Measurements from ENCODE around the gene ENPP3.
A peak's percentile ranks its signal among the peaks of the same experiment; 100 is the strongest.

The ENPP3 gene

GRCh38 chr6:131636880-131637792 is at the start of gene ENPP3:
Gene ENPP3, plus strand, starts transcription at chr6:131637302. Its CDS starts 83 bp downstream, at chr6:131637385.
- no peak within 1 kb of the TSS for H3K4me3 ChIP-seq (ENCODE audit: low read length)
- TF ChIP-seq, protein P1, sequence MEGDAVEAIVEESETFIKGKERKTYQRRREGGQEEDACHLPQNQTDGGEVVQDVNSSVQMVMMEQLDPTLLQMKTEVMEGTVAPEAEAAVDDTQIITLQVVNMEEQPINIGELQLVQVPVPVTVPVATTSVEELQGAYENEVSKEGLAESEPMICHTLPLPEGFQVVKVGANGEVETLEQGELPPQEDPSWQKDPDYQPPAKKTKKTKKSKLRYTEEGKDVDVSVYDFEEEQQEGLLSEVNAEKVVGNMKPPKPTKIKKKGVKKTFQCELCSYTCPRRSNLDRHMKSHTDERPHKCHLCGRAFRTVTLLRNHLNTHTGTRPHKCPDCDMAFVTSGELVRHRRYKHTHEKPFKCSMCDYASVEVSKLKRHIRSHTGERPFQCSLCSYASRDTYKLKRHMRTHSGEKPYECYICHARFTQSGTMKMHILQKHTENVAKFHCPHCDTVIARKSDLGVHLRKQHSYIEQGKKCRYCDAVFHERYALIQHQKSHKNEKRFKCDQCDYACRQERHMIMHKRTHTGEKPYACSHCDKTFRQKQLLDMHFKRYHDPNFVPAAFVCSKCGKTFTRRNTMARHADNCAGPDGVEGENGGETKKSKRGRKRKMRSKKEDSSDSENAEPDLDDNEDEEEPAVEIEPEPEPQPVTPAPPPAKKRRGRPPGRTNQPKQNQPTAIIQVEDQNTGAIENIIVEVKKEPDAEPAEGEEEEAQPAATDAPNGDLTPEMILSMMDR (conservative IDR thresholded peaks at IDR 0.05; ENCODE audit: low read length), result no peak
- DNase-seq (ENCODE audit: low read depth), result peak; percentile 11

DNA sequence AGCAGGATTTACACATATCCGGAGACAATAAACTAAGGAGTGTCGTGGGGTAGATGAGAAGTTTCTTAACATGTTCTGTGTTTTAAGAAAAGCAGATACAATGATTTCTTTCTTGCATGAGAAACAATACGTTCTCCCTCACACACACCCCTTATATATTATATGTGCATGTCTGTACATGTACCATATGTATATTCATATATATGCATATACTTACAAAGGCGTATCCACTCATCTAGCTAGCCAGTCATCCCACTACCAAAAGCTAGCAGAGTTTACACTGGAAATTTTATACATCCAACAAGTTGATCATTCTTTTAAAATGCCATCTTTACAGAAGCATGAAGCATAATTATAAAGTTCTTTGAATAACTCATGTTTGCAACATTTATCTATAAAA is 49.2 kb upstream of the ENPP3 start:
- DNase-seq (ENCODE audit: low read depth), result no peak
- no peak overlapping the region for H3K4me3 ChIP-seq (ENCODE audit: low read length)
- TF ChIP-seq, protein P1 (conservative IDR thresholded peaks at IDR 0.05; ENCODE audit: low read length), result no peak

GRCh38 chr6:131588643-131589042 is 48.5 kb upstream of the ENPP3 start:
- no peak for DNase-seq (ENCODE audit: low read depth)
- TF ChIP-seq, protein P1 (conservative IDR thresholded peaks at IDR 0.05; ENCODE audit: low read length), result no peak
- no peak overlapping the region for H3K4me3 ChIP-seq (ENCODE audit: low read length)

DNA sequence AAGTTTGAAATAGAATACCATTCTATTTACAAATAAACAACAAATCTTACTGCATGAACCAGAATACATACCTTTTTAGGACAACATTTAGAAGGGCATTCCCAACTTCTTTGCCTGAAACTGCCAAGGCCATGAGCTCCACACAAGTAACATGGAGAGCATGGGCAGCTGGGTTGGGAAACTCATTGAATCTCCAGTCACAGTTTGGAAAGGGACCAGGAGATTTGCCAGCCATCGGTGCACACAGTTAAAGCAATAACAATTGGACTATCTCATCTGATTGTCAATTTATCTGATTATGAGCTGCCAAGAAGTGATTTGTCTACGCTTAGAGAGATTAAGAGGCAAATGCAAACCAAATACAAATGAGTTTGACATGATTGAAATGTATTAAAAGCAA is 44.2 kb upstream of the ENPP3 start:
- no peak overlapping the region for H3K4me3 ChIP-seq (ENCODE audit: low read length)
- TF ChIP-seq, protein P1 (conservative IDR thresholded peaks at IDR 0.05; ENCODE audit: low read length), result no peak
- DNase-seq (ENCODE audit: low read depth), result no peak

GRCh38 chr6:131594074-131594473 is 43.0 kb upstream of the ENPP3 start:
- TF ChIP-seq, protein P1 (conservative IDR thresholded peaks at IDR 0.05; ENCODE audit: low read length), result no peak
- no peak overlapping the region for H3K4me3 ChIP-seq (ENCODE audit: low read length)
- DNase-seq (ENCODE audit: low read depth), result no peak

GRCh38 chr6:131597446-131597845 is 39.7 kb upstream of the ENPP3 start:
- no peak overlapping the region for H3K4me3 ChIP-seq (ENCODE audit: low read length)
- TF ChIP-seq, protein P1 (conservative IDR thresholded peaks at IDR 0.05; ENCODE audit: low read length), result peak; percentile 41
- DNase-seq (ENCODE audit: low read depth), result no peak

DNA sequence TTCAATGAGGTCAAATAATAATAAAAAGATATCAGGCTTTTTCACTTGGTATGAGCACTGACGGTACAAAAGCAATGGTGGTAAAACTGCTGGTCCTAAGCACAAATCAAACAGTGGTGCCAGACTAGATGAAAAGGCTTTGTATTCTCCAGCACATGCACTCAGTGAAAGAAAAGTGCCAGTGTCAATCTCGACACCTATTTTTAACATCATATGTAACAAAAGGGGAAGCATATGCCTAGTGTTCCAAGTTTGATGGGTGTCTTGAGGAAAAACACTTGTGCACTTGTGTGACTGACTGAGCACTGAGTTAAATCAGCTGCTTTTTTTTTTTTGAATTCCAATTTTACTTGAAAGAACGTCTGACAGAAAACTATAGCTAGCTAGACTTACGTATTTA is 36.4 kb upstream of the ENPP3 start:
- TF ChIP-seq, protein P1 (conservative IDR thresholded peaks at IDR 0.05; ENCODE audit: low read length), result no peak
- DNase-seq (ENCODE audit: low read depth), result no peak
- H3K4me3 ChIP-seq (ENCODE audit: low read length), result no peak overlapping the region
